ENCODE measurements around the gene ZNF593.

- TF ChIP-seq HOMEZ (CRISPR knock-in tag; IDR thresholded peaks at IDR 0.05; ENCODE audit: low read depth) = no peak
- TF ChIP-seq ZNF18 (CRISPR knock-in tag; IDR thresholded peaks at IDR 0.05; ENCODE audit: insufficient replicate concordance) = no peak
- TF ChIP-seq PCBP2 (optimal IDR thresholded peaks at IDR 0.05; ENCODE audit: low read depth, low read length, poor library complexity, severe bottlenecking) = no peak
- TF ChIP-seq HMGXB3 (CRISPR knock-in tag; IDR thresholded peaks at IDR 0.05; ENCODE audit: borderline replicate concordance) = no peak
- TF ChIP-seq CTCF (CRISPR knock-in tag; IDR thresholded peaks at IDR 0.05) = no peak
- no peak for TF ChIP-seq ZNF776 (CRISPR knock-in tag; IDR thresholded peaks at IDR 0.05)
- TF ChIP-seq RAD21 (CRISPR knock-in tag; IDR thresholded peaks at IDR 0.05) = no peak
- no peak for TF ChIP-seq USF2 (IDR thresholded peaks at IDR 0.05; ENCODE audit: low read depth, low read length)
- TF ChIP-seq USF2 (CRISPR knock-in tag; IDR thresholded peaks at IDR 0.05; ENCODE audit: borderline replicate concordance) = no peak
- no peak for TF ChIP-seq CHD2 (IDR thresholded peaks at IDR 0.05; ENCODE audit: low read depth, low read length)
- TF ChIP-seq HOXA7 (CRISPR knock-in tag; IDR thresholded peaks at IDR 0.05) = no peak
- TF ChIP-seq BRF2 (CRISPR knock-in tag; IDR thresholded peaks at IDR 0.05) = no peak
- TF ChIP-seq ASH2L (IDR thresholded peaks at IDR 0.05; ENCODE audit: insufficient read length, low read depth, low read length) = no peak
- no peak for TF ChIP-seq MTF2 (CRISPR knock-in tag; IDR thresholded peaks at IDR 0.05; ENCODE audit: borderline replicate concordance)
These were observed 35.2 kb upstream of the ZNF593 start for GRCh38 chr1:26134466-26134865.
